ENCODE data around the gene TRAPPC4. TPM values are rescaled to one million over a fixed set of nuclear protein-coding genes. Genes with fewer than 3 reads are reported as not detected.

TRAPPC4 gene
- total RNA-seq, 1 experiment from 2014 or later: 51.4 TPM

- Histone ChIP-seq H3K27ac (no peak overlapping the region), H3K9me2 (ENCODE audit: insufficient read depth) (no peaks in the 10 kb centered on the region), H2AFZ (no peak overlapping the region), H3K4me1 (replicated peaks; ENCODE audit: insufficient read depth) (peaks cover 8% of the 10 kb centered on the region), H3K36me3 (ENCODE audit: low read depth) (peaks cover 60% of the 10 kb centered on the region), H3K27me3 (ENCODE audit: insufficient read depth, low read depth) (no peaks in the 10 kb centered on the region), H3K4me2 (no peak overlapping the region), H3K4me3 (no peak overlapping the region), H3F3A (ENCODE audit: insufficient read depth, low read depth) (peaks cover 8% of the 10 kb centered on the region; the same call in 1 of the 2 replicates), H3K79me2 (ENCODE audit: low read depth) (peaks cover 24% of the 10 kb centered on the region), H4K20me1 (ENCODE audit: insufficient read depth) (peaks cover 11% of the 10 kb centered on the region; the same call in 1 of the 2 replicates), H3K9me3 (ENCODE audit: insufficient read depth, low read depth) (no peaks in the 10 kb centered on the region)
- DNase-seq: no peak
- intact Hi-C loops (cut with micrococcal nuclease; ENCODE audit: unreplicated experiment): no loop called here
- POLR2A ChIA-PET (ENCODE audit: unreplicated experiment): no interaction called here
- no TSS peak for BruUV-seq (replicated peaks)
- TF ChIP-seq EZH2 (IDR thresholded peaks at IDR 0.05; ENCODE audit: low read depth): no peak
- TF ChIP-seq CTCF (conservative IDR thresholded peaks at IDR 0.05): no peak
- CTCF ChIA-PET: interaction anchor here (0.6 kb wide), 1 partner anchor 222 kb away, joined by 5 read pairs; no protein-coding TSS in a partner anchor
Measured at GRCh38 chr11:119051440-119052162, 33.0 kb downstream of the TRAPPC4 start.

- Histone ChIP-seq H3K27me3 (ENCODE audit: insufficient read depth, low read depth) (no peaks in the 10 kb centered on the region), H3K4me2 (no peak overlapping the region), H3K9me2 (ENCODE audit: insufficient read depth) (no peaks in the 10 kb centered on the region), H3K79me2 (ENCODE audit: low read depth) (peaks cover 25% of the 10 kb centered on the region), H3K4me1 (replicated peaks; ENCODE audit: insufficient read depth) (peaks cover 8% of the 10 kb centered on the region), H3F3A (ENCODE audit: insufficient read depth, low read depth) (0 out of 2 replicates have a peak, but pooled peaks cover 5% of the 10 kb centered on the region), H4K20me1 (ENCODE audit: insufficient read depth) (peaks cover 11% of the 10 kb centered on the region; the same call in 1 of the 2 replicates), H2AFZ (no peak overlapping the region), H3K9me3 (ENCODE audit: insufficient read depth, low read depth) (no peaks in the 10 kb centered on the region), H3K36me3 (ENCODE audit: low read depth) (peaks cover 58% of the 10 kb centered on the region), H3K4me3 (no peak overlapping the region), H3K27ac (no peak overlapping the region)
- no TSS peak for BruUV-seq (replicated peaks)
- intact Hi-C loops (cut with micrococcal nuclease; ENCODE audit: unreplicated experiment): no loop called here
- CTCF ChIA-PET: no interaction called here
- no peak for TF ChIP-seq CTCF (conservative IDR thresholded peaks at IDR 0.05)
- no peak for TF ChIP-seq EZH2 (IDR thresholded peaks at IDR 0.05; ENCODE audit: low read depth)
- DNase-seq: no peak
- POLR2A ChIA-PET (ENCODE audit: unreplicated experiment): no interaction called here
Measured at GRCh38 chr11:119052163-119052814, 33.7 kb downstream of the TRAPPC4 start.

- Histone ChIP-seq H3K36me3 (ENCODE audit: low read depth) (peaks cover 43% of the 10 kb centered on the region), H3K27me3 (ENCODE audit: insufficient read depth, low read depth) (no peaks in the 10 kb centered on the region), H3K9me2 (ENCODE audit: insufficient read depth) (no peaks in the 10 kb centered on the region), H2AFZ (no peak overlapping the region), H3K4me2 (no peak overlapping the region), H3K4me1 (replicated peaks; ENCODE audit: insufficient read depth) (peaks cover 14% of the 10 kb centered on the region), H3K4me3 (no peak overlapping the region), H3K79me2 (ENCODE audit: low read depth) (peaks cover 31% of the 10 kb centered on the region), H4K20me1 (ENCODE audit: insufficient read depth) (peaks cover 11% of the 10 kb centered on the region; the same call in 1 of the 2 replicates), H3F3A (ENCODE audit: insufficient read depth, low read depth) (peaks cover 17% of the 10 kb centered on the region; the same call in 1 of the 2 replicates), H3K9me3 (ENCODE audit: insufficient read depth, low read depth) (no peaks in the 10 kb centered on the region), H3K27ac (no peak overlapping the region)
- DNase-seq: no peak
- no TSS peak for BruUV-seq (replicated peaks)
- TF ChIP-seq EZH2 (IDR thresholded peaks at IDR 0.05; ENCODE audit: low read depth) (no peak), CTCF (conservative IDR thresholded peaks at IDR 0.05) (no peak)
- CTCF ChIA-PET: no interaction called here
- intact Hi-C loops (cut with micrococcal nuclease; ENCODE audit: unreplicated experiment): no loop called here
- POLR2A ChIA-PET (ENCODE audit: unreplicated experiment): no interaction called here
Measured at GRCh38 chr11:119054418-119054817, 35.9 kb downstream of the TRAPPC4 start.
